Prostate gland (tissue), 2 donors: ENCODE data around the gene SRRM3.

Source experiments
- CTCF ChIP-seq, 4 experiments: fragments of 200-600 bp in 2 of 4; fragments of 450-650 bp in 2 of 4; sonication (generic) in 2 of 4; IDR thresholded peaks; 1 replicate in 3 of 4; 2 replicates in 1 of 4; pipeline ENCODE4 v1.5.1; 2016 to 2019; ENCODE audit warnings: antibody characterized with exemption in 4 of 4, mild to moderate bottlenecking in 2 of 4, moderate library complexity in 2 of 4
- POLR2A ChIP-seq: fragments of 450-650 bp; IDR thresholded peaks from one replicate; pipeline ENCODE4 v1.6.1; 2016; ENCODE audit warnings: antibody characterized with exemption, mild to moderate bottlenecking

DNA sequence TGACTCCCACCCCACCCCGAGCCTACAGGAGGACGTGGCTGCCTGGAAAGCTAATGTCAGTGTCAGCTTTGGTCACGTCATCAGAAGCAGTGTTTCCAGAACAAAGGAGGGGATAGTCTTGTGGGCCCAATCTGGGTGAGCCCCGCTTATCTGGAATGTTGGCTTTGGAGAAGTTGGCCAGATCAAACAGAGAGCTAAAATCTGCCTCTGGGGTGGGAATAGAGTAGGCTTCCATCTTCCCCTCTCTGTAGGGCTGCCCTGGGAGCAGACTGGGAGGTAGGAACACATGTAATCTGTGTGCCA, 32.5 kb downstream of the SRRM3 start:
- TF ChIP-seq CTCF (IDR thresholded peaks at IDR 0.05) (no peak), POLR2A (no peak)
